Fibroblast of pulmonary artery (primary cell): ENCODE data around the gene GPR63.

Experiments
- DNase-seq: peaks from one replicate; pipeline ENCODE4 v3.0.0-alpha.2; 2010; ENCODE audit warnings: low read depth
- H3K4me3 ChIP-seq: replicated peaks from 2 replicates; pipeline ENCODE4 v1.5.1; 2011; ENCODE audit warnings: low read depth, mild to moderate bottlenecking, control low read depth, low read length, moderate library complexity
- CTCF ChIP-seq: IDR thresholded peaks from 2 replicates; pipeline ENCODE4 v1.5.1; 2011; ENCODE audit warnings: mild to moderate bottlenecking, control low read depth, low read length, inconsistent platforms; ENCODE audit errors: missing control alignments

Gene GPR63

GRCh38 chr6:96823743-96824142 is 13.5 kb downstream of the GPR63 start:
- H3K4me3 ChIP-seq = no peak overlapping the region
- TF ChIP-seq CTCF = no peak
- DNase-seq = peak; percentile 14

- TF ChIP-seq CTCF = no peak
- DNase-seq = no peak
Measured at GRCh38 chr6:96821034-96821433, 16.2 kb downstream of the GPR63 start.

GRCh38 chr6:96816301-96816817 is 20.9 kb downstream of the GPR63 start:
- TF ChIP-seq CTCF = no peak
- H3K4me3 ChIP-seq = peak overlapping the region; percentile 4
- peak; percentile 56 for DNase-seq

More at GRCh38 chr6:96821034-96821433, 16.2 kb downstream of the GPR63 start:
- no peak overlapping the region for H3K4me3 ChIP-seq

GRCh38 chr6:96814625-96815024 is 22.7 kb downstream of the GPR63 start:
- no peak overlapping the region for H3K4me3 ChIP-seq
- no peak for DNase-seq
- TF ChIP-seq CTCF = no peak

- H3K4me3 ChIP-seq = no peak overlapping the region
- peak; percentile 26 for DNase-seq
- no peak for TF ChIP-seq CTCF
Measured at GRCh38 chr6:96812077-96812703, 25.1 kb downstream of the GPR63 start.

GRCh38 chr6:96811670-96812069 is 25.6 kb downstream of the GPR63 start:
- no peak overlapping the region for H3K4me3 ChIP-seq
- no peak for DNase-seq
- TF ChIP-seq CTCF = no peak

GRCh38 chr6:96811136-96811535 is 26.1 kb downstream of the GPR63 start:
- DNase-seq = no peak
- H3K4me3 ChIP-seq = no peak overlapping the region
- TF ChIP-seq CTCF = no peak
